CD4-positive, alpha-beta T cell treated with Interleukin-17A for 1 hour (primary cell): ENCODE results near the gene MAGIX.

Experiments
- DNase-seq: peaks from one replicate; pipeline ENCODE4 v3.0.0-alpha.2; 2020

Gene MAGIX

GRCh38 chrX:49186125-49187027 lies 23.8 kb downstream of the MAGIX start, which contains the start of gene PRICKLE3:
PRICKLE3 (minus strand) TSS chrX:49186373; CDS start chrX:49186297, 76 bp downstream.
- peak; percentile 76 for DNase-seq

- no peak for DNase-seq
Observed at GRCh38 chrX:49187028-49187394, 24.5 kb downstream of the MAGIX start.

- no peak for DNase-seq
Observed at GRCh38 chrX:49187526-49187925, 25.0 kb downstream of the MAGIX start.

- no peak for DNase-seq
Observed at GRCh38 chrX:49188468-49189076, 26.0 kb downstream of the MAGIX start.

- no peak for DNase-seq
Observed at GRCh38 chrX:49189606-49190005, 27.0 kb downstream of the MAGIX start.

GRCh38 chrX:49190821-49191573 lies 28.4 kb downstream of the MAGIX start:
- peak; percentile 96 for DNase-seq

GRCh38 chrX:49191574-49192011 lies 29.0 kb downstream of the MAGIX start:
- no peak for DNase-seq

GRCh38 chrX:49192722-49193328 lies 30.3 kb downstream of the MAGIX start:
- peak; percentile 38 for DNase-seq

- DNase-seq = no peak
Observed at GRCh38 chrX:49193542-49193964, 31.0 kb downstream of the MAGIX start.

GRCh38 chrX:49197543-49198087 lies 35.1 kb downstream of the MAGIX start:
- no peak for DNase-seq

- no peak for DNase-seq
Observed at GRCh38 chrX:49198540-49199314, 36.2 kb downstream of the MAGIX start.

GRCh38 chrX:49199315-49199595 lies 36.7 kb downstream of the MAGIX start:
- DNase-seq = no peak

GRCh38 chrX:49199906-49200771 lies 37.6 kb downstream of the MAGIX start, which contains the start of gene SYP:
SYP (minus strand) TSS chrX:49200193; CDS start chrX:49200186, 7 bp downstream.
- DNase-seq = peak; percentile 90

GRCh38 chrX:49202022-49202421 lies 39.5 kb downstream of the MAGIX start:
- no peak for DNase-seq

GRCh38 chrX:49203536-49203935 lies 41.0 kb downstream of the MAGIX start:
- no peak for DNase-seq

GRCh38 chrX:49204017-49204416 lies 41.5 kb downstream of the MAGIX start:
- DNase-seq = no peak

GRCh38 chrX:49204709-49205108 lies 42.2 kb downstream of the MAGIX start:
- DNase-seq = no peak

- DNase-seq = no peak
Observed at GRCh38 chrX:49205443-49205842, 42.9 kb downstream of the MAGIX start.

GRCh38 chrX:49206543-49206942 lies 44.0 kb downstream of the MAGIX start:
- DNase-seq = no peak

- DNase-seq = no peak
Observed at GRCh38 chrX:49208399-49208798, 45.8 kb downstream of the MAGIX start.
